Adrenal gland (tissue), 12 donors: ENCODE results near the gene SHANK2. TPM values are rescaled to one million over a fixed set of nuclear protein-coding genes. Genes with fewer than 3 reads are reported as not detected.

Experiments
- DNase-seq, 7 donors: peaks; one replicate each; pipeline ENCODE4 v3.0.0-alpha.2; 2019 to 2020
- H3K27ac ChIP-seq, 5 donors: fragments of 200-600 bp; sonication (generic) in 4 of 5; 1 replicate in 3 of 5; 2 replicates in 2 of 5; pipeline versions ENCODE4 v1.5.1 to v1.8.0; 2016 to 2020; ENCODE audit warnings: mild to moderate bottlenecking in 1 of 5
- H3K27me3 ChIP-seq: fragments of 200-600 bp; 2 replicates; pipeline ENCODE4 v1.8.0; 2021
- H3K36me3 ChIP-seq, 2 donors: fragments of 200-600 bp; replicated peaks in 1 of 2; 1 replicate in 1 of 2; 2 replicates in 1 of 2; pipeline versions ENCODE4 v1.5.1 to v1.8.0; 2018 to 2022
- H3K4me1 ChIP-seq, 2 donors: fragments of 200-600 bp; replicated peaks in 1 of 2; 1 replicate in 1 of 2; 2 replicates in 1 of 2; pipeline versions ENCODE4 v1.5.1 to v1.8.0; 2018 to 2021
- H3K4me3 ChIP-seq, 4 donors: fragments of 200-600 bp; sonication (generic) in 3 of 4; one replicate each; pipeline ENCODE4 v1.5.1; 2016 to 2018
- H3K9me3 ChIP-seq, 3 donors: fragments of 200-600 bp; sonication (generic) in 1 of 3; replicated peaks in 1 of 3; 1 replicate in 2 of 3; 2 replicates in 1 of 3; pipeline versions ENCODE4 v1.5.1 to v1.8.0; 2016 to 2021
- POLR2A ChIP-seq, 2 donors: fragments of 450-650 bp; IDR thresholded peaks; one replicate each; pipeline ENCODE4 v1.6.1; 2017; ENCODE audit warnings: antibody characterized with exemption in 2 of 2, mild to moderate bottlenecking in 2 of 2, moderate library complexity in 1 of 2
- WGBS, 4 donors: extraction: QIAGEN DNeasy Blood & Tissue Kit in 2 of 4; methylation state at CpG; one replicate each; pipeline versions ENCODE4 v1.1.5 to v1.1.7; 2013 to 2017; 5-methylcytosine and 5-hydroxymethylcytosine counted together
- intact Hi-C, 2 donors: fragments of 100-400 bp; cut with DNase I; formaldehyde crosslinking; loops; one replicate each; pipeline versions ENCODE4 v1.14.1 to v1.15.0; 2022 to 2023
- polyA plus RNA-seq, 3 donors: library from polyadenylated mRNA; stranded (reverse); fragments of 200-250 nt in 2 of 3; fragments of 350-450 nt in 1 of 3; fragmentation: Illumina TruSeq in 1 of 3; extraction: RNeasy Lipid Tissue Mini Kit (QIAGEN cat#74804) in 1 of 3; gene quantifications; one replicate each; pipeline ENCODE4 v1.2.3, GENCODE V29; 2013 to 2014
- total RNA-seq, 9 donors: library from RNA; depleted of rRNA in 4 of 9; stranded (reverse); fragments of >200 nt in 4 of 9; fragments of 120-200 nt in 1 of 9; fragmentation: NEBNext Ultra II Directional in 1 of 9; extraction: Animal tissue kit (Norgen Biotek cat#: 25700) in 1 of 9; gene quantifications; one replicate each; pipeline versions ENCODE4 v1.1.0 to v1.2.4, GENCODE V29; 2013 to 2023
- TF ChIP-seq, protein P1 (sequence below), 6 experiments: fragments of 450-650 bp in 4 of 6; fragments of 200-600 bp in 2 of 6; sonication (generic) in 1 of 6; IDR thresholded peaks; 1 replicate in 5 of 6; 2 replicates in 1 of 6; pipeline versions ENCODE4 v1.5.1 to v1.8.0; 2016 to 2021; ENCODE audit warnings: antibody characterized with exemption in 6 of 6, mild to moderate bottlenecking in 2 of 6, moderate library complexity in 1 of 6
- donor health status: healthy with polysubstance abuse.
- donor health status: Bipolar disorder and iron deficiency.
- donor health status: DM: yes; HTN: yes; CAD: no.
- donor health status: DM: no; HTN: no; CAD: no.
- donor health status: DM: no; HTN: no; CAD: no.
- donor health status: DM: yes; HTN: yes; CAD: no.

Gene SHANK2
- total and polyA plus RNA-seq, 12 donors: 0.77 to 6.4 (median 2.3) TPM

- 85 to 95% (median 88%) methylated on average over 9 to 11 of the region's 11 CpGs for WGBS, 4 donors
- intact Hi-C loops: no loop called here
- Histone ChIP-seq H3K4me3 (no peak overlapping the region), H3K27ac (no peak overlapping the region), H3K36me3 (no peaks in the 10 kb centered on the region), H3K27me3 (no peaks in the 10 kb centered on the region), H3K4me1 (no peaks in the 10 kb centered on the region), H3K9me3 (peaks cover 0 to 9% (median 5%) of the 10 kb centered on the region in 3 donors)
- no peak for TF ChIP-seq POLR2A (IDR thresholded peaks at IDR 0.05)
- TF ChIP-seq, protein P1, sequence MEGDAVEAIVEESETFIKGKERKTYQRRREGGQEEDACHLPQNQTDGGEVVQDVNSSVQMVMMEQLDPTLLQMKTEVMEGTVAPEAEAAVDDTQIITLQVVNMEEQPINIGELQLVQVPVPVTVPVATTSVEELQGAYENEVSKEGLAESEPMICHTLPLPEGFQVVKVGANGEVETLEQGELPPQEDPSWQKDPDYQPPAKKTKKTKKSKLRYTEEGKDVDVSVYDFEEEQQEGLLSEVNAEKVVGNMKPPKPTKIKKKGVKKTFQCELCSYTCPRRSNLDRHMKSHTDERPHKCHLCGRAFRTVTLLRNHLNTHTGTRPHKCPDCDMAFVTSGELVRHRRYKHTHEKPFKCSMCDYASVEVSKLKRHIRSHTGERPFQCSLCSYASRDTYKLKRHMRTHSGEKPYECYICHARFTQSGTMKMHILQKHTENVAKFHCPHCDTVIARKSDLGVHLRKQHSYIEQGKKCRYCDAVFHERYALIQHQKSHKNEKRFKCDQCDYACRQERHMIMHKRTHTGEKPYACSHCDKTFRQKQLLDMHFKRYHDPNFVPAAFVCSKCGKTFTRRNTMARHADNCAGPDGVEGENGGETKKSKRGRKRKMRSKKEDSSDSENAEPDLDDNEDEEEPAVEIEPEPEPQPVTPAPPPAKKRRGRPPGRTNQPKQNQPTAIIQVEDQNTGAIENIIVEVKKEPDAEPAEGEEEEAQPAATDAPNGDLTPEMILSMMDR (IDR thresholded peaks at IDR 0.05): no peak
- no peak for DNase-seq
Measured at GRCh38 chr11:71223081-71223405, 29.3 kb downstream of the SHANK2 start.

GRCh38 chr11:71222318-71223080, 29.9 kb downstream of the SHANK2 start:
- 57 to 70% (median 68%) methylated on average over 16 to 22 of the region's 22 CpGs for WGBS, 4 donors

GRCh38 chr11:71221821-71222220, 30.6 kb downstream of the SHANK2 start:
- no peaks in the 10 kb centered on the region for H3K4me1 ChIP-seq
- TF ChIP-seq, protein P1 (IDR thresholded peaks at IDR 0.05): no peak
- no peak for TF ChIP-seq POLR2A (IDR thresholded peaks at IDR 0.05)
- WGBS, 4 donors: 74 to 96% (median 83%) methylated on average over 7 to 10 of the region's 10 CpGs
- H3K27me3 ChIP-seq: no peaks in the 10 kb centered on the region
- peaks cover 0 to 4% (median 3%) of the 10 kb centered on the region in 3 donors for H3K9me3 ChIP-seq
- no peak for DNase-seq
- H3K36me3 ChIP-seq: no peaks in the 10 kb centered on the region
- intact Hi-C loops: no loop called here
- H3K4me3 ChIP-seq: no peak overlapping the region
- no peak overlapping the region for H3K27ac ChIP-seq

More at GRCh38 chr11:71222318-71223080, 29.9 kb downstream of the SHANK2 start:
- no peak for DNase-seq
- Histone ChIP-seq H3K27me3 (no peaks in the 10 kb centered on the region), H3K4me3 (no peak overlapping the region), H3K27ac (no peak overlapping the region), H3K4me1 (no peaks in the 10 kb centered on the region), H3K9me3 (peaks cover 0 to 9% (median 5%) of the 10 kb centered on the region in 3 donors), H3K36me3 (no peaks in the 10 kb centered on the region)
- TF ChIP-seq POLR2A (IDR thresholded peaks at IDR 0.05): no peak
- TF ChIP-seq, protein P1 (IDR thresholded peaks at IDR 0.05): no peak
- intact Hi-C loops: no loop called here

DNA sequence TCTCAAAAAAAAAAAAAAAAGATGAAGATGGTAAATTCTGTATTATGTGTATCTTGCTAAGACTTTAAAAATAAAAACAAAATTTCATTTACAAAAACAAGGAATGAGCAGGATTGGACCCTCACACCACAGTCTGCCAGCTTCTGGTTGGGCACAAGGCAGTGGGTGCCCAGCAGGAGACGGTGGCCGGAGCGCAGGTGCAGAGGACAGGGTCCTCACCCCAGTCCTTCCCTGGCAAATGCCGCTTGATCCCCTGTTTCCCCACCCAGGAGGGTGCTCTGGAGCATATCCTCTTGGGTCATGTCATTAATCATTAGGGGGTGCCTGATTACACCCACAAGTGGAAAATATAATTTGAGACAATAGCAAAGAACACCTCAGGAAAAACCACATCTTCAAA, 31.2 kb downstream of the SHANK2 start:
- 93 to 100% (median 95%) methylated on average over 1 to 4 of the region's 4 CpGs for WGBS, 4 donors
- no peak for DNase-seq

More for the DNA sequence above, 31.2 kb downstream of the SHANK2 start:
- H3K4me1 ChIP-seq: no peaks in the 10 kb centered on the region
- H3K9me3 ChIP-seq: no peaks in the 10 kb centered on the region
- H3K27me3 ChIP-seq: no peaks in the 10 kb centered on the region
- no peak overlapping the region for H3K27ac ChIP-seq
- intact Hi-C loops: no loop called here
- H3K4me3 ChIP-seq: no peak overlapping the region
- no peak for TF ChIP-seq POLR2A (IDR thresholded peaks at IDR 0.05)
- TF ChIP-seq, protein P1 (IDR thresholded peaks at IDR 0.05): no peak
- H3K36me3 ChIP-seq: no peaks in the 10 kb centered on the region
